GM12873 (cell line): ENCODE results near the gene ABCC3.

ENCODE experiments used
- CTCF ChIP-seq: IDR thresholded peaks from 2 replicates; pipeline ENCODE4 v1.5.1; 2012; ENCODE audit warnings: low read depth, mild to moderate bottlenecking, moderate library complexity, low read length, control low read depth; ENCODE audit not compliant: insufficient read depth; ENCODE audit errors: missing control alignments

The ABCC3 gene

GRCh38 chr17:50707289-50708049, 72.8 kb downstream of the ABCC3 start, which contains the start of gene ANKRD40:
Gene ANKRD40 (minus strand): TSS chr17:50707914. CDS start chr17:50707654, 260 bp downstream.
- no peak for TF ChIP-seq CTCF

GRCh38 chr17:50708050-50709000, 73.6 kb downstream of the ABCC3 start:
- no peak for TF ChIP-seq CTCF

- no peak for TF ChIP-seq CTCF
Observed at GRCh38 chr17:50710025-50710424, 75.3 kb downstream of the ABCC3 start.

GRCh38 chr17:50710650-50711049, 76.0 kb downstream of the ABCC3 start:
- no peak for TF ChIP-seq CTCF

- no peak for TF ChIP-seq CTCF
Observed at GRCh38 chr17:50712641-50713040, 78.0 kb downstream of the ABCC3 start.

GRCh38 chr17:50715471-50715870, 80.8 kb downstream of the ABCC3 start:
- TF ChIP-seq CTCF = no peak
